Thymus (tissue), 11 donors: Measurements from ENCODE around the gene TAF3. TPM values are rescaled to one million over a fixed set of nuclear protein-coding genes. Genes with fewer than 3 reads are reported as not detected.

Source experiments
- DNase-seq, 9 donors: peaks; one replicate each; pipeline ENCODE4 v3.0.0-alpha.2; 2013; ENCODE audit warnings: low spot score in 9 of 9, low read depth in 6 of 9, missing footprints in 1 of 9
- H3K27ac ChIP-seq, 2 donors: one replicate each; pipeline ENCODE4 v1.5.1; 2013; ENCODE audit warnings: control low read depth in 1 of 2, low read depth in 1 of 2, low read length in 1 of 2, mild to moderate bottlenecking in 1 of 2, moderate library complexity in 1 of 2
- H3K27me3 ChIP-seq, 2 donors: one replicate each; pipeline ENCODE4 v1.5.1; 2013; ENCODE audit warnings: low read length in 1 of 2; ENCODE audit not compliant: control insufficient read depth in 2 of 2, insufficient read depth in 1 of 2
- H3K36me3 ChIP-seq, 2 donors: one replicate each; pipeline ENCODE4 v1.5.1; 2013; ENCODE audit warnings: low read length in 1 of 2, mild to moderate bottlenecking in 1 of 2, moderate library complexity in 1 of 2; ENCODE audit not compliant: control insufficient read depth in 2 of 2, insufficient read depth in 2 of 2
- H3K4me1 ChIP-seq, 2 donors: one replicate each; pipeline ENCODE4 v1.5.1; 2013; ENCODE audit warnings: low read length in 2 of 2; ENCODE audit not compliant: control insufficient read depth in 2 of 2, insufficient read depth in 2 of 2
- H3K4me3 ChIP-seq, 2 donors: one replicate each; pipeline ENCODE4 v1.5.1; 2013; ENCODE audit warnings: low read length in 2 of 2, control low read depth in 1 of 2, mild to moderate bottlenecking in 1 of 2
- H3K9me3 ChIP-seq, 2 donors: one replicate each; pipeline ENCODE4 v1.5.1; 2013; ENCODE audit warnings: low read length in 1 of 2, mild to moderate bottlenecking in 1 of 2; ENCODE audit not compliant: control insufficient read depth in 2 of 2, insufficient read depth in 1 of 2
- WGBS: extraction: QIAGEN DNeasy Blood & Tissue Kit; methylation state at CpG from one replicate; pipeline ENCODE4 v1.1.7; 2013; 5-methylcytosine and 5-hydroxymethylcytosine counted together
- polyA plus RNA-seq: library from polyadenylated mRNA; stranded (reverse); fragments of 200-250 nt; gene quantifications from one replicate; pipeline ENCODE4 v1.2.3, GENCODE V29; 2013
- total RNA-seq: library from RNA; stranded (reverse); fragments of 120-200 nt; gene quantifications from one replicate; pipeline ENCODE4 v1.2.4, GENCODE V29; 2013
- donor health status: healthy.

The TAF3 gene
- total and polyA plus RNA-seq, 2 donors = 2.2 to 5.7 TPM

GRCh38 chr10:8036506-8037198 lies 218.3 kb downstream of the TAF3 start:
- Histone ChIP-seq H3K27me3 (peaks cover 83 to 100% of the 10 kb centered on the region in 2 donors), H3K27ac (no peak overlapping the region), H3K36me3 (no peaks in the 10 kb centered on the region), H3K4me1 (peaks cover 2 to 38% of the 10 kb centered on the region in 2 donors), H3K9me3 (peaks cover 0 to 3% of the 10 kb centered on the region in 2 donors), H3K4me3 (no peak overlapping the region)
- WGBS = 13% methylated on average over 18 of the region's 18 CpGs
- peak in 1 of 9 donors; percentile 15 for DNase-seq

DNA sequence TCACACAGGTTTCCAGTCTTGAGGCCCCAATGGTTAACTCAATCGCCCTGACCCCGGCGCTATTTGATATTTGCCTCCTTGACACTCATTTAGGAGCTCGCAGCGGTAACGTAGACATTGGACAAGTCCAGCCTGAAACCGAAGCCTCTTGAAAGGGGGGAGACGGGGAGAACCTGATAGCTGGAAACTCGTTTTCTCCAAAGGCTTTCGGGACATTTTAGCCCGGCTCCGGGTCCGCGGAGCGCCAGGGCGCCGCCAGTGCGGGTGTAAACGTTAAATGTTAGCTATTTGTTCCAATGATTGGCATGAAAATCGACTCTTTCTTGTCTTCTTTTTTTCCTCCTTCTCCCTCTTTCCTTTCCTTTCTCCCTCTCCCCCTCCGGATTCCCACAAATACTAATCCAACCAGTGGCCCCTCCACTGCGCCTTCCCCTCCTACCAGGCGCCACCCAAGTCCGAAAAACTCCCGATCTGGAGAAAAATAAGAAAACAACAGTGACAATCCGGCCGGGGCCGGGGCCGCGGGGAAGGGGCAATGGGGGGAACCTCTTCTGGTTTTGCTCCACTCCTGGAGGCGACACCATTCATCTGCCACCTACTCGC lies 219.0 kb downstream of the TAF3 start:
- WGBS = 10% methylated on average over 32 of the region's 32 CpGs
- H3K9me3 ChIP-seq = peaks cover 0 to 8% of the 10 kb centered on the region in 2 donors
- no peaks in the 10 kb centered on the region for H3K36me3 ChIP-seq
- H3K4me3 ChIP-seq = no peak overlapping the region
- H3K27ac ChIP-seq = no peak overlapping the region
- peaks cover 87 to 100% of the 10 kb centered on the region in 2 donors for H3K27me3 ChIP-seq
- peaks cover 2 to 38% of the 10 kb centered on the region in 2 donors for H3K4me1 ChIP-seq
- DNase-seq = peak in 2 of 9 donors; percentile 10 to 37

DNA sequence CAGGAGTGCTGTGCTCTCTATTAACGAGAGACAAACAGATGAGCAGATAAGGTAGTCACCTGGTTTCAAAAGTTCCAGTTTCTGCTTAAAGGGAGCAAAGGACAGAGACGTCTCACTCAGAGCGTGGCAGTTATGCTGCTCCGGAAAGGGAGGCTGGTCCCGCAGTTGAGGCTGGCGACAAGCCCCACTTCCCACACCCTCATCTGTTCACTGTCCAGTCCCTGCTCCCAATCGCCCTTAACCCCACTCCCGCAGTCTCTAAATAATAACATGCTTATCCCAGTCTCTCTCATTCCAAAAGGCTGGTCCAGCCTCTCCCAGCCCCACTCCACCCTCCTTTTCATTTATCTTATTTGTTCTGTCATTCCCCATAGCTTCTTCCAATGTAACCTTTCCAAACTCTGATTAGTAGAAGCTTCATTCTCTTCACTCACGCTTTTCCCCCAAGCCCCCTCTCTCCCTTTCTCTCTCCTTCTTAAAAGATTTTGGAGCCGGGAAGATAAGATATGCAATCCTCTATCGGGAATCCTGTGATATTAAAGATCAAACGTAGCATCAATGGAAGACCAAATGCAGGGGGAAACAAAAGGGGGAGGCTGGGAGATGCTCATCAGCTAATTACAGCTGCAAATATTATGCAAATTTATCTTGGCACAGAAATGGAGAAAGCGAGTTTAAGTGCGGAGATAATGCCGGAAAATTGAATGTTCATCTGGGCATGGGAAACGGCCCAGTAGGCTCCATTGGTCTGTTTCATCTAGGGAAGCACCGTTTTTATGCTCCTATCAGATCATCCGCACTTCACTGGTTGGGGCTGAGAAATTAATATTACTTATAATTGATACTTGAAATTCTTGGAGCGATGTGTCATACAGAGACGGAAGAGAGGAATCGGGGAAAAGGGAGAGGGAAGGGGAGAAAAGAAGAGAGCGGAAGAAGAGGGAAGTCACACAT lies 219.9 kb downstream of the TAF3 start:
- Histone ChIP-seq H3K4me3 (no peak overlapping the region), H3K36me3 (no peaks in the 10 kb centered on the region), H3K27me3 (peaks cover 92 to 100% of the 10 kb centered on the region in 2 donors), H3K27ac (no peak overlapping the region), H3K9me3 (peaks cover 0 to 11% of the 10 kb centered on the region in 2 donors), H3K4me1 (peaks cover 6 to 47% of the 10 kb centered on the region in 2 donors)
- 12% methylated on average over 22 of the region's 22 CpGs for WGBS
- DNase-seq = peak in 2 of 9 donors; percentile 19 to 57

DNA sequence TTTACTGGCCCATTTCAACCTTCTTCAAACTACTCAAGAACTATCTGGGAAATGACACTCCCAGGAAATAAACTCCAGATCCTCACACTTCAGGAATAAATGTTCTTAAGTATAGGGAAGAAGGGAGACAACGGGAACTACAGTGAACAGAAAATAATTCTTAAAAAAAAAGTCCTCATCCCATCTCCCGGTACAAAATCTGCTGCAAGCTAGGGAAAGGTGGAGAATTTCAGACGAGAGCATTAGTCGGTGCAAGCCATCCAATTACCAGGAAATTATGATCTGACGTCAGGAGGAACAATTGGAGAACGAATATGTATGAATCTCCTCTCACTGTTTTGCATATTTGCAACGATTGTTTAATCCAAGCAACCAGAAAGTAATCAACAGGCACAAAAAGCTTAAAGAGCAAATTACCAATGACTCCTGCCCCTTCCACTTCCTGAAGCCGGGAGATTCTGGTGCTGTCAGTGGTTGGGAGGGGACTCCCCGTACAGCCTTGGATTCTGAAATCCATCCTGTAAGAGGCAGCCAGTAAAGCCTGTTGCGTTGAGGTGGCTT lies 221.1 kb downstream of the TAF3 start:
- Histone ChIP-seq H3K4me3 (no peak overlapping the region), H3K27ac (no peak overlapping the region), H3K9me3 (peaks cover 0 to 19% of the 10 kb centered on the region in 2 donors), H3K36me3 (no peaks in the 10 kb centered on the region), H3K4me1 (peaks cover 14 to 49% of the 10 kb centered on the region in 2 donors), H3K27me3 (peaks cover 92 to 100% of the 10 kb centered on the region in 2 donors)
- DNase-seq = peak in 2 of 9 donors; percentile 8 to 34
- 9% methylated on average over 10 of the region's 10 CpGs for WGBS

DNA sequence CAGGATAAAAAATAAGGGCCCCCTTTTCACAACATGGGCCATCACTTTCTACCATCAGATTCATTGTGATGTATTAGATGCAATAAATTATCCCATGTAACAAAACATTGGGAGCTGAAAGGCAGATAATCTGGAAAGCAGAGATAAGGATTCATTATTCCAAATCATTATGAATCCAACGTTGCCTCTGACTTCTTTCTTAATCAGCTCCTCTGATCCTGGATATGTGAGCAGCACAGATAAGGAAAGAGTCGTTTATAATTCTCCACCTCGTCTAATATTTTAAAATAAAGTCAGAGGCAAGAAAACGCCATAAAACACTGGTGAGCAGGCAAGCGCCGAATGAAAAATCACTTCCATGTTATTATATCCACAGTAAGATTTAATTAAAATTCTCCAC lies 222.3 kb downstream of the TAF3 start:
- H3K27ac ChIP-seq = no peak overlapping the region
- H3K36me3 ChIP-seq = no peaks in the 10 kb centered on the region
- no peak overlapping the region for H3K4me3 ChIP-seq
- H3K27me3 ChIP-seq = peaks cover 92 to 100% of the 10 kb centered on the region in 2 donors
- WGBS = 11% methylated on average over 6 of the region's 6 CpGs
- no peak for DNase-seq
- peaks cover 0 to 18% of the 10 kb centered on the region in 2 donors for H3K9me3 ChIP-seq
- H3K4me1 ChIP-seq = peaks cover 17 to 51% of the 10 kb centered on the region in 2 donors

- Histone ChIP-seq H3K27ac (no peak overlapping the region), H3K36me3 (no peaks in the 10 kb centered on the region), H3K4me3 (no peak overlapping the region), H3K9me3 (peaks cover 0 to 16% of the 10 kb centered on the region in 2 donors), H3K27me3 (peaks cover 91 to 100% of the 10 kb centered on the region in 2 donors), H3K4me1 (peaks cover 17 to 53% of the 10 kb centered on the region in 2 donors)
- WGBS = 9% methylated on average over 10 of the region's 10 CpGs
- DNase-seq = peak in 1 of 9 donors; percentile 19
Measured at GRCh38 chr10:8041284-8041991, 223.1 kb downstream of the TAF3 start.

DNA sequence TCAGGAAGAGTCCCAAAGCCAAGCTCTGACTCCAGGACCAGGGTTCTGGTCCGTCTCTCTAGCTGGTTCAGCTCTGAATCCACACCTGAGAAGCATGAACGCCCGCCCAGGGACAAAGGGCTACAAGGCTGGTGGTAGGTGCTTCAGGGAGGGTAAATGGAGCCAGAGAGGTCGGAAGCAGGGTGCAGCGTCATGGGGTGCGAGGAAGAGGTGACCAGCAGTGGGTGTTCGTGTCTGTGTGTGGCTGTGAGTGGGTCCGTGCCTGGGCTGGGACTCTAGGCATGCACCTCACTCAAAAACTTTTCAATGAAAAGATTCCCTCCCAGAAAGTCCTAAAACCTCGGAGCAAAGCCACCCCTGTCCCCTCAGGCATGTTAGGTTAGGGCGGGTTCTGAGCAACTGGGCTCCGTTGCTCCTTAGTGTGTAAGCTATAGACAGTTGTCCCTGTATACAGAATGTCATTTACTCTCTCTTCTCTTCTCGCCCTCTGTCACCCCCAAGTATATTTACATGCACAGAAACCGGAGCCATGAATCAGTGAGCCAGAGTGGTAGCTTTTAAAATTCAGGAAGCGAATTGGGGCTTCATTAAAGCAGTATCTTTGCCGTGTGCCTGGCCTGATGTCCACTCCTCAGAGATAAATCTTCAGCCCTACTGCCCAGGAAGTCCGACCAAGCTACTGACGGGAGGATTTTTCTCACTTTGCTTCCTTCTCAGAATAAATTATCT lies 223.9 kb downstream of the TAF3 start:
- peaks cover 0 to 16% of the 10 kb centered on the region in 2 donors for H3K9me3 ChIP-seq
- DNase-seq = peak in 1 of 9 donors; percentile 29
- H3K4me3 ChIP-seq = no peak overlapping the region
- peaks cover 17 to 53% of the 10 kb centered on the region in 2 donors for H3K4me1 ChIP-seq
- 14% methylated on average over 17 of the region's 17 CpGs for WGBS
- peaks cover 84 to 100% of the 10 kb centered on the region in 2 donors for H3K27me3 ChIP-seq
- no peak overlapping the region for H3K27ac ChIP-seq
- no peaks in the 10 kb centered on the region for H3K36me3 ChIP-seq
